ENCODE data around the gene CCL2. TPM values are rescaled to one million over a fixed set of nuclear protein-coding genes. Genes with fewer than 3 reads are reported as not detected.
"Not testable (repeated sequence)": the region's sequence is repeated elsewhere in the genome, so short reads cannot be mapped to it uniquely, and the experiment has no call there.

The CCL2 gene
- total and polyA plus RNA-seq, 2 donors from 2014 or later = 49.9 to 53.5 TPM

DNA sequence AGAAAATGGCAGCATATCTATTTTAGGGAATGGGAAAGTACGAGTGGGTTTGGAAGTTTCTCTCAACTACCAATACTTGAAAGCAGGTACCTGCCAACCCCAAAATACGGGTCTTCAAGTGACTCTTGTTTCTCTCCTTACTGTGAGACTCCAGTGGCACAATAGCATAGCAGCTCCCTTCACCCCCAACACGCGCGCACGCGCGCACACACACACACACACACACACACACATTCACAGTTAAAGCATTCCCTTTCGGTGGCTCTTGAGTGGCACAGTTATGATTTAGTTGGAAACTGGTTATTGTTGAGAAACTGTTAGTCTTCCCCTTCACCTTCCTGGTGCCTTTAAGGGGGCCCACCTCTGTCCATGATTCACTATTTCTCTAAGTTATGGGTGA is 30.0 kb upstream of the CCL2 start:
- H3K9me3 ChIP-seq (ENCODE audit: control insufficient read depth in 2 of 3, insufficient read depth in 1 of 3, low read length in 3 of 3) = no peaks in the 10 kb centered on the region
- intact Hi-C loops (cut with DNase I) = no loop called here
- no peak overlapping the region for H3K4me3 ChIP-seq (ENCODE audit: low read length in 3 of 3)
- no peak overlapping the region for H3K9ac ChIP-seq (ENCODE audit: low read length in 3 of 3)
- no peak overlapping the region for H3K27ac ChIP-seq (ENCODE audit: low read depth in 2 of 2, low read length in 2 of 2)
- FAIRE-seq = no peak
- TF ChIP-seq, protein P1, sequence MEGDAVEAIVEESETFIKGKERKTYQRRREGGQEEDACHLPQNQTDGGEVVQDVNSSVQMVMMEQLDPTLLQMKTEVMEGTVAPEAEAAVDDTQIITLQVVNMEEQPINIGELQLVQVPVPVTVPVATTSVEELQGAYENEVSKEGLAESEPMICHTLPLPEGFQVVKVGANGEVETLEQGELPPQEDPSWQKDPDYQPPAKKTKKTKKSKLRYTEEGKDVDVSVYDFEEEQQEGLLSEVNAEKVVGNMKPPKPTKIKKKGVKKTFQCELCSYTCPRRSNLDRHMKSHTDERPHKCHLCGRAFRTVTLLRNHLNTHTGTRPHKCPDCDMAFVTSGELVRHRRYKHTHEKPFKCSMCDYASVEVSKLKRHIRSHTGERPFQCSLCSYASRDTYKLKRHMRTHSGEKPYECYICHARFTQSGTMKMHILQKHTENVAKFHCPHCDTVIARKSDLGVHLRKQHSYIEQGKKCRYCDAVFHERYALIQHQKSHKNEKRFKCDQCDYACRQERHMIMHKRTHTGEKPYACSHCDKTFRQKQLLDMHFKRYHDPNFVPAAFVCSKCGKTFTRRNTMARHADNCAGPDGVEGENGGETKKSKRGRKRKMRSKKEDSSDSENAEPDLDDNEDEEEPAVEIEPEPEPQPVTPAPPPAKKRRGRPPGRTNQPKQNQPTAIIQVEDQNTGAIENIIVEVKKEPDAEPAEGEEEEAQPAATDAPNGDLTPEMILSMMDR (IDR thresholded peaks at IDR 0.05; ENCODE audit: borderline replicate concordance, extremely low read depth, insufficient read depth) = no peak
- DNase-seq = no peak
- H3K27me3 ChIP-seq (ENCODE audit: control insufficient read depth, insufficient read depth, low read length) = no peaks in the 10 kb centered on the region
- no peaks in the 10 kb centered on the region for H3K4me1 ChIP-seq (ENCODE audit: control insufficient read depth in 2 of 3, insufficient read depth in 2 of 3, low read depth in 1 of 3, low read length in 3 of 3)
- no peaks in the 10 kb centered on the region for H3K36me3 ChIP-seq (ENCODE audit: control insufficient read depth in 2 of 3, insufficient read depth in 3 of 3, low read length in 3 of 3)

DNA sequence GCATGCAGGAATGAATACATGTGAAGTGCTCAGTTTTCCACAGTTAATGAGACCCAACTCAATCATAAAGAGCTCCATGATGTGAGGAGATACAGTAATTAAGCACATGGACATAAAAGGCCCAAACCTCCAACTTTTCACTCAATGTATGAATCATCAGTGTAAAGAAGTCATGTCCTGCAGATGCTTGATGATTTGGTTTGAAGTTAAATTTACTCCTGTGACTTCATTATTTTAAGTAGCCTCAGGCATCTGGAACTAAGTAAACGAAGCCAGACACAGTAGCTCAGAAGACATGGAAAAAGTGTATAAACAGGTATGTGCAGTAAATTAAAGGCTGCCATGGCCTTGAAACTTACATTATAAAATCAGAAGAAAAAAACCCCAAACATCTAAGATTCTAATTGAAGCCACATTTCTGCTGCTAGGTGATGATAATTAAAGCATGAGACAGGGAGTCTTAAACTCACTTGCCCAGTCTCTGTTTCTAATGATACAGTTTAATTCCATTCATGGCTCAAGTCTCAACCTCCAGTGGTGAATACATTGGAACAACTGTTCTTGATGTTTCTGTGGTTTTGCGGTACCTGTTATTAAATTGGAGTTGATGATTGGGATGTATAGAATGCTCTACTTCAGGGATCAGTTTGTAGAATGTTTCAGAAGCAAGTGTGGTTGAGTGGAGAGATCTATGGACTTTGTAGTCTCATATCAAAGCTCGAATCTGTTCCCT is 28.9 kb upstream of the CCL2 start:
- DNase-seq = no peak
- H3K9me3 ChIP-seq (ENCODE audit: control insufficient read depth in 2 of 3, insufficient read depth in 1 of 3, low read length in 3 of 3) = peaks cover 0 to 4% (median 0%) of the 10 kb centered on the region in 3 donors
- no peak overlapping the region for H3K4me3 ChIP-seq (ENCODE audit: low read length in 3 of 3)
- H3K27ac ChIP-seq (ENCODE audit: low read depth in 2 of 2, low read length in 2 of 2) = no peak overlapping the region
- TF ChIP-seq, protein P1 (IDR thresholded peaks at IDR 0.05; ENCODE audit: borderline replicate concordance, extremely low read depth, insufficient read depth) = no peak
- no peaks in the 10 kb centered on the region for H3K27me3 ChIP-seq (ENCODE audit: control insufficient read depth, insufficient read depth, low read length)
- intact Hi-C loops (cut with DNase I) = no loop called here
- H3K4me1 ChIP-seq (ENCODE audit: control insufficient read depth in 2 of 3, insufficient read depth in 2 of 3, low read depth in 1 of 3, low read length in 3 of 3) = no peaks in the 10 kb centered on the region
- H3K36me3 ChIP-seq (ENCODE audit: control insufficient read depth in 2 of 3, insufficient read depth in 3 of 3, low read length in 3 of 3) = no peaks in the 10 kb centered on the region
- FAIRE-seq = no peak
- H3K9ac ChIP-seq (ENCODE audit: low read length in 3 of 3) = no peak overlapping the region

DNA sequence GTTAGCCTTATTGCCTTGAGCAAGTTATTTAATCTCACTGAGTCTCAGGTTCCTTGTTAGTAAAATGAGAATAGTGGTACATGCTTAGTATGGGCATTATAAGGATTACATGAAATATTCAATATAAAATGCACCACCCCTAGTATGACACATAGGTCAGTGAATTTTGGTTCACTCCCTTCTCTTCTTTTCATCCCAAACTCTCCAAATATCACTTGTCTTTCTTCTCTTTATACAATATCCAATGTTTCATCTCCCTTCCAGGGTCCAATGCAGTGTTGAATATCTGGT is 28.4 kb upstream of the CCL2 start:
- no peak overlapping the region for H3K27ac ChIP-seq (ENCODE audit: low read depth in 2 of 2, low read length in 2 of 2)
- peaks cover 0 to 4% (median 0%) of the 10 kb centered on the region in 3 donors for H3K9me3 ChIP-seq (ENCODE audit: control insufficient read depth in 2 of 3, insufficient read depth in 1 of 3, low read length in 3 of 3)
- H3K27me3 ChIP-seq (ENCODE audit: control insufficient read depth, insufficient read depth, low read length) = no peaks in the 10 kb centered on the region
- no peaks in the 10 kb centered on the region for H3K4me1 ChIP-seq (ENCODE audit: control insufficient read depth in 2 of 3, insufficient read depth in 2 of 3, low read depth in 1 of 3, low read length in 3 of 3)
- FAIRE-seq (no peak), DNase-seq (no peak)
- TF ChIP-seq, protein P1 (IDR thresholded peaks at IDR 0.05; ENCODE audit: borderline replicate concordance, extremely low read depth, insufficient read depth) = no peak
- H3K4me3 ChIP-seq (ENCODE audit: low read length in 3 of 3) = no peak overlapping the region
- H3K36me3 ChIP-seq (ENCODE audit: control insufficient read depth in 2 of 3, insufficient read depth in 3 of 3, low read length in 3 of 3) = no peaks in the 10 kb centered on the region
- no peak overlapping the region for H3K9ac ChIP-seq (ENCODE audit: low read length in 3 of 3)
- intact Hi-C loops (cut with DNase I) = no loop called here

DNA sequence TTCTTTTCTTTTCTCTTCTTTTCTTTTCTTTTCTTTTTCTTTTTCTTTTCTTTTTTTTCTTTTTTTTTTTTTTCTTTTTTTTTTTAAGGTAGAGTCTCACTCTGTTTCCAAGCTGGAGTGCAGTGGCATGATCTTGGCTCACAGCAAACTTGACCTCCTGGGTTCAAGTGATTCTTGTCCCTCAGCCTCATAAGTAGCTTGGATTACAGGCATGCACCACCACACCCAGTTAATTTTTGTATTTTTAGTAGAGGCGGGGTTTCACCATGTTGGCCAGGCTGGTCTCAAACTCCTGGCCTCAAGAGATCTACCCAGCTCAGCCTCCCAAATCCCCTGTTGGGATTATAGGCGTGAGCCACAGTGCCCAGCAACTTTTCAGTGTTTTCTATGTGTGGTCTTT is 27.8 kb upstream of the CCL2 start:
- H3K27me3 ChIP-seq (ENCODE audit: control insufficient read depth, insufficient read depth, low read length); intact Hi-C loops (cut with DNase I); DNase-seq; H3K27ac ChIP-seq (ENCODE audit: low read depth in 2 of 2, low read length in 2 of 2); H3K4me3 ChIP-seq (ENCODE audit: low read length in 3 of 3); H3K36me3 ChIP-seq (ENCODE audit: control insufficient read depth in 2 of 3, insufficient read depth in 3 of 3, low read length in 3 of 3); H3K9me3 ChIP-seq (ENCODE audit: control insufficient read depth in 2 of 3, insufficient read depth in 1 of 3, low read length in 3 of 3); FAIRE-seq; H3K4me1 ChIP-seq (ENCODE audit: control insufficient read depth in 2 of 3, insufficient read depth in 2 of 3, low read depth in 1 of 3, low read length in 3 of 3); H3K9ac ChIP-seq (ENCODE audit: low read length in 3 of 3): not testable (repeated sequence)
